ENCODE data around the gene RBCK1. TPM values are rescaled to one million over a fixed set of nuclear protein-coding genes. Genes with fewer than 3 reads are reported as not detected.
"Not testable (repeated sequence)": the region's sequence is repeated elsewhere in the genome, so short reads cannot be mapped to it uniquely, and the experiment has no call there.

RBCK1 gene
- total RNA-seq, 1 donor = 104 TPM

DNA sequence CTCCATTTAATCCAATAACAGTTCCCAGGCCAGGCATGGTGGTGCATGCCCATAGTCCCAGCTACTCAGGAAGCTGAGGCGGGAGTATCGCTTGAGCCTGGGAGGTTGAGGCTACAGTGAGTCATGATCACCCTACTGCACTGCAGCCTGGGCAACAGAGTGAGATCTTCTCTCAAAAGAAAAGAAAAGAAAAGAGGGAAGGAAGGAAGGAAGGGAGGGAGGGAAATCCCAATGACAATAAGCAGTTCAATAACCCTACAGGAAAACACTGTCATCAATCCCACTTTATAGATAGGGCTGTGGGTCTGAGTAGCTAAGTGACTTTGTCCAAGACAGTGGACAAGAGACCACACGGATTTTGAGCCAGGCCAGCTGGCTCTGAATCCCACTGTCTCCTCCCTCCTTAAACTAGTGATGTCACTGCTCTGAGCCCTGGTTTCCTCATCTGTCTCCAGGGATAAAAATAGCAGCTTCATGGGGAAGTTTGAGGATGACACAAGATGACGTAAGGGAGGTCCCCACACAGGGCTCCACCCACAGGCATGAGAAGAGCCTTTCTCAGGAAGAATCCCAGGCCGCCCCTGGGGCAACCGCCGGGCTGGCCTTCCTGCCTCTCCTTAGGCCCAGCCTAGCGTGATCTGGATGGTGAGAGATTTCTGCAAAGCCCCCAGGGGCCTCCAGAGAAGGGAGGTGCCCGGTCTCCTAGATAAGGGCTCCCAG, 34.8 kb upstream of the RBCK1 start:
- Histone ChIP-seq H3K9me3 (ENCODE audit: low read depth, low read length) (no peaks in the 10 kb centered on the region), H3K4me1 (ENCODE audit: insufficient read depth, low read length) (peaks cover 7% of the 10 kb centered on the region), H2AFZ (ENCODE audit: low read length) (no peak overlapping the region), H3K27ac (ENCODE audit: low read depth, low read length) (peak overlapping the region; percentile 29), H3K79me2 (ENCODE audit: insufficient read depth, low read length) (no peaks in the 10 kb centered on the region), H3K36me3 (ENCODE audit: insufficient read depth, low read length) (no peaks in the 10 kb centered on the region), H3K27me3 (ENCODE audit: insufficient read depth, low read length) (no peaks in the 10 kb centered on the region), H4K20me1 (ENCODE audit: insufficient read depth, low read length) (no peaks in the 10 kb centered on the region), H3K4me3 (ENCODE audit: insufficient read depth, low read length) (no peak overlapping the region), H3K4me2 (ENCODE audit: insufficient read depth, low read length) (no peak overlapping the region)
- peak; percentile 94 for DNase-seq (ENCODE audit: insufficient read length, low spot score, missing footprints)
- TF ChIP-seq, protein P1, sequence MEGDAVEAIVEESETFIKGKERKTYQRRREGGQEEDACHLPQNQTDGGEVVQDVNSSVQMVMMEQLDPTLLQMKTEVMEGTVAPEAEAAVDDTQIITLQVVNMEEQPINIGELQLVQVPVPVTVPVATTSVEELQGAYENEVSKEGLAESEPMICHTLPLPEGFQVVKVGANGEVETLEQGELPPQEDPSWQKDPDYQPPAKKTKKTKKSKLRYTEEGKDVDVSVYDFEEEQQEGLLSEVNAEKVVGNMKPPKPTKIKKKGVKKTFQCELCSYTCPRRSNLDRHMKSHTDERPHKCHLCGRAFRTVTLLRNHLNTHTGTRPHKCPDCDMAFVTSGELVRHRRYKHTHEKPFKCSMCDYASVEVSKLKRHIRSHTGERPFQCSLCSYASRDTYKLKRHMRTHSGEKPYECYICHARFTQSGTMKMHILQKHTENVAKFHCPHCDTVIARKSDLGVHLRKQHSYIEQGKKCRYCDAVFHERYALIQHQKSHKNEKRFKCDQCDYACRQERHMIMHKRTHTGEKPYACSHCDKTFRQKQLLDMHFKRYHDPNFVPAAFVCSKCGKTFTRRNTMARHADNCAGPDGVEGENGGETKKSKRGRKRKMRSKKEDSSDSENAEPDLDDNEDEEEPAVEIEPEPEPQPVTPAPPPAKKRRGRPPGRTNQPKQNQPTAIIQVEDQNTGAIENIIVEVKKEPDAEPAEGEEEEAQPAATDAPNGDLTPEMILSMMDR (IDR thresholded peaks at IDR 0.05; ENCODE audit: extremely low read depth, low read depth, low read length) = no peak

DNA sequence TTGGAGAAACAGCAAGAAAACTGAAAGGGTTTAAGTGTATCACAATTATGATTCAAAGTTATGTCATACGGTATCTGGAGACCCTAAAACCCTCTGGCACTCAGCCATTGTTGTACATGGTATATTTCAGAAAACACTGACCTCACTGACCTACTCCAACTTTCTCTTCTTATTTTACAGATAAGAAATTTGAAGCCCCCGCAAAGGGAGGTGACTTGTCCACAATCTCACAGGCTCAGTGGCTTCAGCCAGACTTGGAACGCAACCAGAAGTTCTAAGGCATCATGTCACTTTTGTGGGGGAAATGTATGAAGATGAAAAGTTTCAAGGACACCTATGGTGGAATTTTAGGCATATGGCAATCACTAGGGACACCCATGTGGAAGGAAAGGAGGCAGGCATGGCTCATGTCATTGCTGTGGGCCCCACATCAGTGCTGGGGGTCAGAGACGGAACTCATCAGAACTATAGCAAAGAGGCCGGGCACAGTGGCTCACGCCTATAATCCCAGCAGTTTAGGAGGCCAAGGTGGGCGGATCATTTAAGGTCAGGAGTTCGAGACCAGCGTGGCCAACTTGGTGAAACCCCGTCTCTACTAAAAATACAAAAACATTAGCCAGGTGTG, 32.7 kb upstream of the RBCK1 start:
- Histone ChIP-seq H3K79me2 (ENCODE audit: insufficient read depth, low read length) (no peaks in the 10 kb centered on the region), H3K4me1 (ENCODE audit: insufficient read depth, low read length) (peaks cover 7% of the 10 kb centered on the region), H3K9me3 (ENCODE audit: low read depth, low read length) (no peaks in the 10 kb centered on the region), H3K4me2 (ENCODE audit: insufficient read depth, low read length) (no peak overlapping the region), H3K27me3 (ENCODE audit: insufficient read depth, low read length) (no peaks in the 10 kb centered on the region), H4K20me1 (ENCODE audit: insufficient read depth, low read length) (no peaks in the 10 kb centered on the region), H2AFZ (ENCODE audit: low read length) (no peak overlapping the region), H3K27ac (ENCODE audit: low read depth, low read length) (no peak overlapping the region), H3K36me3 (ENCODE audit: insufficient read depth, low read length) (no peaks in the 10 kb centered on the region), H3K4me3 (ENCODE audit: insufficient read depth, low read length) (no peak overlapping the region)
- DNase-seq (ENCODE audit: insufficient read length, low spot score, missing footprints) = no peak
- TF ChIP-seq, protein P1 (IDR thresholded peaks at IDR 0.05; ENCODE audit: extremely low read depth, low read depth, low read length) = no peak

DNA sequence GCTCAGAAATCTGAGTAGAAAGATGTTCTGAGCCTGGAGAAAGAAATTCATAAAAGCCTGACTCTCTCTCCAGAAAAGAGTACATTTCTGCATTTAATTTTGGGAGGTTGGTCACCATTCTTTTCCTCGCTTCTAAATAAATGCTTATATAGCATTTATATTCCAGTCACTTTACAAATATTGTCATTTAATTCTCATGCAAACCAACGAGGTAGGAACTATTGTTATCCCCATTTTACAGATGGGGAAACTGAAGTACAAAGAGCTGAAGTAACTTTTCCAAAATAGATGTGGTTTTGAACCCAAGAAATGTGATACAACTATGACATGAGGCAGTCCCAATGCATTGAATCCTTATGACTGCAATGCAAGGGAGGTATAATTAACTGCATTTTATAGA, 32.0 kb upstream of the RBCK1 start:
- Histone ChIP-seq H2AFZ (ENCODE audit: low read length) (no peak overlapping the region), H4K20me1 (ENCODE audit: insufficient read depth, low read length) (no peaks in the 10 kb centered on the region), H3K36me3 (ENCODE audit: insufficient read depth, low read length) (no peaks in the 10 kb centered on the region), H3K4me3 (ENCODE audit: insufficient read depth, low read length) (no peak overlapping the region), H3K9me3 (ENCODE audit: low read depth, low read length) (no peaks in the 10 kb centered on the region), H3K79me2 (ENCODE audit: insufficient read depth, low read length) (no peaks in the 10 kb centered on the region), H3K27me3 (ENCODE audit: insufficient read depth, low read length) (no peaks in the 10 kb centered on the region), H3K4me2 (ENCODE audit: insufficient read depth, low read length) (no peak overlapping the region), H3K27ac (ENCODE audit: low read depth, low read length) (no peak overlapping the region), H3K4me1 (ENCODE audit: insufficient read depth, low read length) (peaks cover 7% of the 10 kb centered on the region)
- no peak for DNase-seq (ENCODE audit: insufficient read length, low spot score, missing footprints)
- TF ChIP-seq, protein P1 (IDR thresholded peaks at IDR 0.05; ENCODE audit: extremely low read depth, low read depth, low read length) = no peak

GRCh38 chr20:376750-377149, 31.3 kb upstream of the RBCK1 start:
- no peaks in the 10 kb centered on the region for H4K20me1 ChIP-seq (ENCODE audit: insufficient read depth, low read length)
- H3K27me3 ChIP-seq (ENCODE audit: insufficient read depth, low read length) = no peaks in the 10 kb centered on the region
- no peak overlapping the region for H3K4me3 ChIP-seq (ENCODE audit: insufficient read depth, low read length)
- TF ChIP-seq, protein P1 (IDR thresholded peaks at IDR 0.05; ENCODE audit: extremely low read depth, low read depth, low read length) = no peak
- no peaks in the 10 kb centered on the region for H3K9me3 ChIP-seq (ENCODE audit: low read depth, low read length)
- H3K79me2 ChIP-seq (ENCODE audit: insufficient read depth, low read length) = no peaks in the 10 kb centered on the region
- no peak overlapping the region for H2AFZ ChIP-seq (ENCODE audit: low read length)
- peaks cover 6% of the 10 kb centered on the region for H3K4me1 ChIP-seq (ENCODE audit: insufficient read depth, low read length)
- no peak overlapping the region for H3K4me2 ChIP-seq (ENCODE audit: insufficient read depth, low read length)
- H3K27ac ChIP-seq (ENCODE audit: low read depth, low read length) = no peak overlapping the region
- DNase-seq (ENCODE audit: insufficient read length, low spot score, missing footprints) = no peak
- H3K36me3 ChIP-seq (ENCODE audit: insufficient read depth, low read length) = no peaks in the 10 kb centered on the region

- not testable (repeated sequence) for H3K4me2 ChIP-seq (ENCODE audit: insufficient read depth, low read length); H3K27ac ChIP-seq (ENCODE audit: low read depth, low read length); H3K4me1 ChIP-seq (ENCODE audit: insufficient read depth, low read length); H3K27me3 ChIP-seq (ENCODE audit: insufficient read depth, low read length); DNase-seq (ENCODE audit: insufficient read length, low spot score, missing footprints); H3K79me2 ChIP-seq (ENCODE audit: insufficient read depth, low read length); H3K4me3 ChIP-seq (ENCODE audit: insufficient read depth, low read length); H4K20me1 ChIP-seq (ENCODE audit: insufficient read depth, low read length); H3K9me3 ChIP-seq (ENCODE audit: low read depth, low read length); H3K36me3 ChIP-seq (ENCODE audit: insufficient read depth, low read length); H2AFZ ChIP-seq (ENCODE audit: low read length)
Measured at GRCh38 chr20:377578-377977, 30.5 kb upstream of the RBCK1 start.
